ENCODE data around the gene DAND5.
A peak's percentile ranks its signal among the peaks of the same experiment; 100 is the strongest.
"Not testable (repeated sequence)": the region's sequence is repeated elsewhere in the genome, so short reads cannot be mapped to it uniquely, and the experiment has no call there.

DAND5 gene

GRCh38 chr19:12967907-12968306, 1.5 kb upstream of the DAND5 start:
- no peak for DNase-seq

- DNase-seq = no peak
Observed at GRCh38 chr19:12970070-12970820, 869 bp downstream of the DAND5 start.

GRCh38 chr19:12973236-12973635, 3.9 kb downstream of the DAND5 start:
- DNase-seq = no peak

- DNase-seq = no peak
Observed at GRCh38 chr19:12974301-12975220, 5.2 kb downstream of the DAND5 start.

DNA sequence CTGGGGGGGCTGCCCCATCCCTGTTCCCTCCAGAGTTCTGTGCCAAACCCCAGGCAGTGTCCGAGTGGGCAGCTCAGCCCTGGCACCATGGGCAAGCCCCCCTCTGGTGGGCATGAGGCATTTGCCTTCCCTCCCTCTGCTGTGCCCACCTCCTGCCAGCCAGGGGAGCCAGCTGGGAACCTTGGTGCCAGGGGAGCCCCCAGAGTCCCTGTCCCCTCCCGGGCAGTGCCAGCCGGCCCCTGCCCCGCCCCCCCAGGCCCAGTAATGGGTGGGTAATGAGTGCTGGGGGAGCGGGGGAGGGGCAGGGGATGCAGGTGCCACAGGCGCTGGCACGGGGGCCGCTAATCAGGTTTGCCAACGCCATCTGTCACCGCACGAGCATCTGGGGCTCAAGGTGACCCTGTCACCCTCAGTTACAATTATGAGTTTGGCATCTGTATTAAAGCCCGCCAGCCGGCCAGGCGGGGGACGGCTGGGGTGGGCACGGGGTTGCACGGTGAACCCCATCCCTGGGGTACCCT, 5.9 kb downstream of the DAND5 start:
- no peak for DNase-seq

DNA sequence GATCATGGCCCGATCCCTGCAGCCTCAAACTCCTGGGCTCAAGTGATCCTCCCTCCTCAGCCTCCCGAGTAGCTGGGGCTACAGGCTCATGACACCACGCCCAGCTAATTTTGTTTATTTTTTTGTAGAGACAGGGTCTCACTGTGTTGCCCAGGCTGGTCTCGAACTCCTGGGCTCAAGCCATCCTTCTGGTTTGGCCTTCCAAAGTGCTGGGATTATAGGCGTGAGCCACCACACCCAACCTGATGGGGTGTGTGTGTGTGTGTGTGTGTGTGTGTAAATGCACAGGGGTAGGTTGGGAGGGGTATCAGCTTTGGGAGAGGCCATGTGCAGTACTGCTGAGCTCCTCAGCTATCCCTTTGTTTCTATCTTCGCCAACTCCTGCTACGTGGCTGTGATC, 6.7 kb downstream of the DAND5 start:
- DNase-seq = not testable (repeated sequence)

DNA sequence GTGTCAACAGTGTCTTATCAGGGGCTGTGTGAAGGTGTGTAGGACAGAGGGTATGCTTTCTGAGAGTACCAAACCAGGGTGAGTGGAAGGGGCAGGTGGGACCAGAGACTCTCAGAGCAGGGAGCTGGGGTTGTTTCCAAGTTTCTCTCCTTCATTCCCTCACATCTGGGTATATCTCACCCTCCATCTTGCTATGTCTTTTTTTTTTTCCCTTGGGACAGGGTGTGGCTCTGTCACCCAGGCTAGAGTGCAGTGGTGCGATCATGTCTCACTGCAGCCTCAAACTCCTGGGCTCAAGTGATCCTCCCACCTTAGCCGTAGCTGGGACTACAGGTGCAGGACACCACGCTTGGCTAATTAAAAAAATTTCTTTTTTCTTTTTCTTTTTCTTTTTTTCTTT, 10.6 kb downstream of the DAND5 start:
- no peak for DNase-seq

GRCh38 chr19:12982648-12983047, 13.3 kb downstream of the DAND5 start:
- no peak for DNase-seq

- no peak for DNase-seq
Observed at GRCh38 chr19:12983091-12983490, 13.7 kb downstream of the DAND5 start.

DNA sequence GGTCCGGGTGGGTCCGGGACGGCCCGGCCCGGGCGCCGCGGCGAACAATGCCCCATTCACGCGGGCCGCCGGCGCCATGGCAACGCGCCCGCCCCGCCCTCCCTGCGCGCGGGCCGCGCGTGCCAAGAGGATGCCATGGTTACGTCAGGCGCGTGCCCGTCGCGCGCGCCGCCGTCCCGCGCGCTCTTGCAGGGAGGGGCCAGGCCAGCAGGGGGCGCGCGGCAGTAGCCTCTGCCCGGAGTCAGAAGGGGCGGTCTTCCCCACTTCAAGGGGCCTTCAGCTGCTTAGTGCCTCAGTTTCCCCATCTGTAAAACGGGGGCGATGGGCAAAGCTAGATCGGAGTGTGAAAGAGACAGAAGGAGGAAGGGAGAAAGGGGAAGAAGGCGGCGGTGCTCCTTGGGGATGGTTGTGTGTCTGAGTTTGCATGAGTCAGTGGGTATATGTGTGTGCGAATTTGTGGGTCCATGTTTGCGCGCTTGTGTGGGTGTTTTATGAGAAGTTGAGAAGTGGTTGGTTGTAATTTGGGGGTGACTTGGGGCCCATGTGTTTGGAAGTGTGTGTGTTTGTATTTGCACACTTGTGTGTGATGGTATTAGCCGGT, 14.3 kb downstream of the DAND5 start:
- peak; percentile 82 for DNase-seq

GRCh38 chr19:12984143-12984627, 14.8 kb downstream of the DAND5 start:
- no peak for DNase-seq

- DNase-seq = no peak
Observed at GRCh38 chr19:12984683-12985048, 15.3 kb downstream of the DAND5 start.

DNA sequence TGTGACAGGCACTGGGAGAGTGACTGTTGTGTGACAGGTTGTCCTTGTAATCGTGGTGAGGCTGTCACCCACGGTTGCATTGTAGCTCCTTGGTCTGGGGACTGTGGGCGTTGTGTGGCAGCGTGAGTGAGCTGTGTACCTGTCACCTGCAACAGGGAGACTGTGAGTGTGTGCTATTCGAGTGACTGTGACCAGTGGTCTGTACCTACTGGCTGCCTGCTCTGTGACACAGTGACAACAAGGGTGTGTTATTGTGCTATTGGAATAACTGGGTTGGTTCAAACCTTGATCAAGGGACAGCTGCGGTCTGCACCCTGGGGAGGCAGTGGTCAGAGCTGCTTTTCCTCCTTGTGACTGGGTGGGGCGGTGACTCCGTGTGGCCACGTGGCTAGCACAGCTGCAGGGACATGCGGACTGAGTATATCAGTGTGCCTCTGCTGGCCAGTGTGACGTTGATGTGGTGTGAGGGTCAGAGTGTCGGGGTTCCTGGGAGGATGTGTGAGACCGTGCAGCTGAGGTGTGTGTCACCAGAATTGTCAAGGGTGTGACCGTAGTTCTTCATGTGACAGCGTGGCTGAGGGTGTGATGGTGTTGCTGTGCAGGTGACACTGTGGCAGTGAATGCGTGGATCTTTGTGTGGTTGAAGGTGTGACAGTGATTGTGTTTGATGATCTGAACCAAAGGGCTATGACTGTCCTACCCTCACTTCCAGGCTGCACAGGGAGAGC, 15.8 kb downstream of the DAND5 start:
- DNase-seq = peak; percentile 23

DNA sequence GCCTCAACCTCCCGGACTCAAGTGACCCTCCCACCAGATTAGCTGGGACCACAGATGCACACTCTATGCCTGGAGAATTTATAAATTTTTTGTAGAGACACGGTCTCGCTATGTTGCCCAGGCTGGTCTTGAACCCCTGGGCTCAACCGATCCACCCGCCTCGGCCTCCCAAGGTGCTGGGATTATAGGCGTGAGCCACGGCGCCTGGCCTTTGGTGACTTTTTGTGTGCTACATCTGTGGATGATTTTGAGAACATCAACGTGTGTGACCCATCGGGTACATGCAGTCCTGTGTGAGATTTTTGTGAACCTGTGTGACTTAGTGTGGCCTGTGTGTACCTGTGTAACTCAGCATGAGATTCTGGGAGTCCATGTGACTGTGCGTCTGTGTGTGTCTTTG, 17.4 kb downstream of the DAND5 start:
- DNase-seq = no peak

DNA sequence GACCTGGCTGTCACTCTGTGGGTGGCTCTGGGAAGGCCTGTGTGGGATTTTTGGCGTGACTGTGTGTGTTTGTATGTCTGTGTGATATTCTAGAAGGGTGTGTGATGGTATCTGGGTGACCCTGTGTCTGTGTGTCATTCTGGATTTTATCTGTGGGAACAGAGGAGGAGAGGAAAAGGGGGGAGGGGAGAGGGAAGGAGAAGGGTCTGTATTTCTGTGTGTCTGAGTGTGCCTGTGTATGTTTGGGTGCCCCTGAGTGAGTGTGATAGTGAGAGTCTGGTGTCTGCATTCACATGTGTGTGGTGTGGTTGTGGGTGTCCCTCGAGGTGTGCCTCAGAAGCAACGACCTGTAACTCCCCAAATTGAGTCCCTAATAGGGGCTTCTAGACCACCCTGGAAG, 17.8 kb downstream of the DAND5 start:
- no peak for DNase-seq

DNA sequence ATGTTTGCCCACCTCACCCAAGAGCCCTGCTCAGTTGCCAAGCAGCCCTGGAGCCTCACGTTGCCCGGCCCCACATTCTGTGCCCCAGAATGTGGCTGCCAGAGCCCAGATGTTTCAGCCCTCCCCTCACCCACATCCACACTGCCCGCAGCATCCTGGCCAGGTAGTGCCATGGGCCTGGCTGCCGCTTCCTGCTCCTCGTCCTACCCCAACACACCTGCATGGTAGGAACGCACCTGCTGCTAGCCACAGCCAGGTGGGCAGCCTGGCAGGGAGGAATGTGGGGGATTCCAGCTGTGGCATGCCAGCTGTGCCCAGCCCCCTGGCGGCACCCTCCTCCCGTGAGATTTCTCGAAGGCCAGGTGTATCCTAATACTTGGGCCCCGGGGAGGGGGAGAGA, 18.4 kb downstream of the DAND5 start:
- no peak for DNase-seq

- no peak for DNase-seq
Observed at GRCh38 chr19:12990431-12990830, 21.1 kb downstream of the DAND5 start.

DNA sequence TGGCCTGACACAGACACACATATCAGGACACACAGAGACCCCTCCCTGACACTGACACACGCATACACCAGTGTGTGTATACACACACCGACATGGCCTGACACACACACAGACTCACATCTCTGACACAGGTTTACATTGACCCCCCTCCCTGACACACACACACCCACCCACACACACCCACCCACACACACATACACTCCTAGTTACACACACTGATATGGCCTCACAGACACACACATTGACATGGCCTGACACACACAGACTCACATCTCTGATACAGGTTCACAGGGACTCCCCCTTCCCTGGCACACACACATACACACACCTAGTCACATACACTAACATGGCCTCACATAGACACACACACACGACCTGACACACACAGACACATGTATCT, 21.5 kb downstream of the DAND5 start:
- no peak for DNase-seq

- no peak for DNase-seq
Observed at GRCh38 chr19:12991296-12991695, 21.9 kb downstream of the DAND5 start.

DNA sequence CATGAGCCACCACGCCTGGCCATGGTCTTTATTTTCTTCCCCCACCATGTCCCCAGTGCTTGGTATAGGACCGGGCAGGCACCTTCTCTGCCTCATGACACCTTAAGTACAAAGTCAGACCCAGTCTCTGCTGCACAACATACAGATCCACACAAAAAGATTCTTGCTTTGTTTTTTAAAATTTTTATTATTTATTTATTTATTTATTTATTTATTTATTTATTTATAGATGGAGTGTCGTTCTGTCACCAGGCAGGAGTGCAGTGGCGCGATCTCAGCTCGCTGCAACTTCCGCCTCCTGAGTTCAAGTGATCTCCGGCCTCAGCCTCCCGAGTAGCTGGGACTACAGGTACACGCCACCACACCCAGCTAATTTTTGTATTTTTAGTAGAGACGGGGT, 23.4 kb downstream of the DAND5 start:
- no peak for DNase-seq

GRCh38 chr19:12993562-12993961, 24.2 kb downstream of the DAND5 start:
- no peak for DNase-seq

GRCh38 chr19:12994701-12995595, 25.6 kb downstream of the DAND5 start, which contains the start of gene NFIX:
Gene NFIX (plus strand): TSS chr19:12995475. CDS start chr19:12995838, 363 bp downstream.
- peak; percentile 79 for DNase-seq

Data from fibroblast of skin of right biceps (primary cell).